NCI-H345 treated with DMSO at 0.1 percent for 48 hours (cell line): ENCODE measurements around the gene CRACR2A.
A peak's percentile ranks its signal among the peaks of the same experiment; 100 is the strongest.

Experiments used
- DNase-seq: peaks from one replicate; lab custom pipeline; 2025; ENCODE audit not compliant: unreplicated experiment; lab: John Stamatoyannopoulos, UW

Gene CRACR2A

GRCh38 chr12:3685830-3686229 lies 67.1 kb downstream of the CRACR2A start:
- no peak for DNase-seq

GRCh38 chr12:3684449-3685051 lies 68.4 kb downstream of the CRACR2A start:
- DNase-seq = peak; percentile 31

GRCh38 chr12:3683670-3684069 lies 69.2 kb downstream of the CRACR2A start:
- no peak for DNase-seq

- DNase-seq = no peak
Observed at GRCh38 chr12:3681595-3682061, 71.3 kb downstream of the CRACR2A start.

- peak; percentile 81 for DNase-seq
Observed at GRCh38 chr12:3680919-3681594, 71.9 kb downstream of the CRACR2A start.

GRCh38 chr12:3679831-3680230 lies 73.1 kb downstream of the CRACR2A start:
- DNase-seq = no peak

GRCh38 chr12:3677609-3678008 lies 75.3 kb downstream of the CRACR2A start:
- no peak for DNase-seq

GRCh38 chr12:3673981-3674708 lies 78.8 kb downstream of the CRACR2A start:
- no peak for DNase-seq

GRCh38 chr12:3672113-3672509 lies 80.8 kb downstream of the CRACR2A start:
- DNase-seq = no peak

GRCh38 chr12:3671330-3672112 lies 81.4 kb downstream of the CRACR2A start:
- DNase-seq = no peak

- no peak for DNase-seq
Observed at GRCh38 chr12:3670083-3670620, 82.8 kb downstream of the CRACR2A start.

- no peak for DNase-seq
Observed at GRCh38 chr12:3669594-3669993, 83.3 kb downstream of the CRACR2A start.

- DNase-seq = no peak
Observed at GRCh38 chr12:3668479-3669165, 84.3 kb downstream of the CRACR2A start.

- no peak for DNase-seq
Observed at GRCh38 chr12:3667485-3667884, 85.4 kb downstream of the CRACR2A start.

GRCh38 chr12:3666441-3666840 lies 86.5 kb downstream of the CRACR2A start:
- no peak for DNase-seq

GRCh38 chr12:3662521-3662921 lies 90.4 kb downstream of the CRACR2A start:
- no peak for DNase-seq

- DNase-seq = peak; percentile 91
Observed at GRCh38 chr12:3661028-3661427, 91.9 kb downstream of the CRACR2A start.

- no peak for DNase-seq
Observed at GRCh38 chr12:3658327-3659163, 94.4 kb downstream of the CRACR2A start.

GRCh38 chr12:3656946-3657622 lies 95.8 kb downstream of the CRACR2A start:
- DNase-seq = no peak
